IPS-11a (cell line): ENCODE data around the gene OXLD1.

Experiments used
- H3K4me3 ChIP-seq: one replicate; pipeline ENCODE4 v1.5.1; 2013; ENCODE audit warnings: low read depth, low read length, control low read depth

The OXLD1 gene

DNA sequence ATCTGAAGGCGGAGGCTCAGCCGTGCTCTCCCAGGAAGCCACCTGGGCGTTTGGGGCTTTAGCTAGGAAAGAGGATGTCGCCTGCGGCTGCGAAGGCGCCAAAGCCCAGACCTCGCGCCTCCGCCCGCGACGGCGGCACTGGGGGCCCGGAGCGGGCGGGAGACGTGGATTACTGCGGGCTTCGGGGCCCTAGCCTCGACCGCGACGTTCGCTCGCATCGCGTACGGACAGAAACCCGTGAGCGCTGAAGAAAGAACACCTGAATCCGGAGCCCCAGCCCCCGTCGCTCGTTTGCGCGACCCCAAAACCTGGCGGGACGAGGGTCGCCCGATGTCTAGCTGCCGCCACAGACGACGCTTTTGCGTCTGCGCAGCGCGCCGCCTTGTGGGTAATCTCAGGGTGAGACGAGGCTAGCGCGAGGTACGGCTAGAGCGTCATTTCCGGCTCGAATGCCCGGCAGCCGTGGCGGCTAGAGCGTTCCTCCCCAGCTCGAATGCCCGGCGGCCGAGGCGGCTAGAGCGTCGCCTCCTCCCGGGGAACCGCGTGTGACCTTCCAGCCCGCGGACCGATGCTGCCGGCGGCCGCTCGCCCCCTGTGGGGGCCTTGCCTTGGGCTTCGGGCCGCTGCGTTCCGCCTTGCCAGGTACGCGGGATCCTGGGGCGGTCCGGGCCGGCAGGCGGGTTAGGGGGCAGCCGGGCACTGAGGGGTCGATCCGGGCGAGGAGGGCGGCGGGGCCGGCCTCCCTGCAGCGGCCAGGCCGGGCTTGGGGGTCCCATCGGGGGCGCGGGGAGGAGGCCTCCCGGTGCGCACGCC, 36.7 kb upstream of the OXLD1 start, which contains the start of gene MRPL12:
MRPL12 (plus strand) TSS at position 434 of the 813 bp plus-strand sequence; CDS start at position 569, 135 bp downstream.
- H3K4me3 ChIP-seq, result peak within 1 kb of the TSS; percentile 95

DNA sequence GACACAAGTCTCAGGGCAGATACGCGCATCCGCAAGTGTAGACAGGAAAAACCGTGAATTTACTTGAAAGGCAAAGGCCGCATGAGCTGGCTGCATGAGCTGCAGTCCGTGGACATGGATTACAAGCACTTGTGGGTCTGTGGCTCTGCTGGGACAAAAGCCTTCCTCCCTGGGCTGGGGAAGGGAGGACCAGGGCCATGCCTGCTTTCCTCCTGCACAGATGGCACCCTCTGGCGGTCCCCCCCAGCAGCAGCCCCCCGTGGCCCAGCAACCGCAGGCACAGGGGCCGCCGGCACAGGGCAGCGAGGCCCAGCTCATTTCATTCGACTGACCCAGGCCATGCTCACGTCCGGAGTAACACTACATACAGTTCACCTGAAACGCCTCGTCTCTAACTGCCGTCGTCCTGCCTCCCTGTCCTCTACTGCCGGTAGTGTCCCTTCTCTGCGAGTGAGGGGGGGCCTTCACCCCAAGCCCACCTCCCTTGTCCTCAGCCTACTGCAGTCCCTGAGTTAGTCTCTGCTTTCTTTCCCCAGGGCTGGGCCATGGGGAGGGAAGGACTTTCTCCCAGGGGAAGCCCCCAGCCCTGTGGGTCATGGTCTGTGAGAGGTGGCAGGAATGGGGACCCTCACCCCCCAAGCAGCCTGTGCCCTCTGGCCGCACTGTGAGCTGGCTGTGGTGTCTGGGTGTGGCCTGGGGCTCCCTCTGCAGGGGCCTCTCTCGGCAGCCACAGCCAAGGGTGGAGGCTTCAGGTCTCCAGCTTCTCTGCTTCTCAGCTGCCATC, 35.1 kb upstream of the OXLD1 start:
- no peak overlapping the region for H3K4me3 ChIP-seq

DNA sequence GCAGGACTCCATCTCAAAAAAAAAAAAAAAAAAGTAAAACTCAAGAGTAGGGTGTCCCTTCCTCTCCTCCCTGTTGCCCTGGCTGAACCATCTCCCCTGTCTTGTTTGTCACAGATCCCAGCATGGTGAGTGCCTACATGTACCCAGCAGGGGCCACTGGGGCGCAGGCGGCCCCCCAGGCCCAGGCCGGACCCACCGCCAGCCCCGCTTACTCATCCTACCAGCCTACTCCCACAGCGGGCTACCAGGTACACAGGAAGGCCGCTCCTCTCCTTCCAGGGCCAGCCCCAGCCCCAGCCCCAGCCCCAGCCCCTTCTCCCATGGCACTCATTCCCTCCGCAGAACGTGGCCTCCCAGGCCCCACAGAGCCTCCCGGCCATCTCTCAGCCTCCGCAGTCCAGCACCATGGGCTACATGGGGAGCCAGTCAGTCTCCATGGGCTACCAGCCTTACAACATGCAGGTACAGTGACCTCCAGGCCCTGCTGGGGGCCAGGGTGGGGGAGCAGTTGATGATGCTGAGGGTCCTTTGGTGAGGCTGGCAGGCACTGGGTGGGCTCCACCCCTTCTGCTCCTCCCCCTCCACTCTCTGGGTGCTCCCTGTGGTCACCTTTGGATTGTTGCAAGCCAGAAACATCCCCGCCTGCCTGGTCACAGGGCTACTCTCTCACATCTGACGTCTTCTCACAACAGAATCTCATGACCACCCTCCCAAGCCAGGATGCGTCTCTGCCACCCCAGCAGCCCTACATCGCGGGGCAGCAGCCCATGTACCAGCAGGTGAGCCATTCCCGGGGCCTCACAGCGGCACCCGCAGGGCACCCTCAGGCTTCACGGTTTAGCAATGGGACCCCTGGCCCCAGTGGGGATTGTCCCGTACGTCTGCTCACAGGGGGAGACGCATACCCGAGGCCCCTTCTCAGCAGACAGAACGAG, 34.2 kb upstream of the OXLD1 start:
- H3K4me3 ChIP-seq, result no peak overlapping the region

DNA sequence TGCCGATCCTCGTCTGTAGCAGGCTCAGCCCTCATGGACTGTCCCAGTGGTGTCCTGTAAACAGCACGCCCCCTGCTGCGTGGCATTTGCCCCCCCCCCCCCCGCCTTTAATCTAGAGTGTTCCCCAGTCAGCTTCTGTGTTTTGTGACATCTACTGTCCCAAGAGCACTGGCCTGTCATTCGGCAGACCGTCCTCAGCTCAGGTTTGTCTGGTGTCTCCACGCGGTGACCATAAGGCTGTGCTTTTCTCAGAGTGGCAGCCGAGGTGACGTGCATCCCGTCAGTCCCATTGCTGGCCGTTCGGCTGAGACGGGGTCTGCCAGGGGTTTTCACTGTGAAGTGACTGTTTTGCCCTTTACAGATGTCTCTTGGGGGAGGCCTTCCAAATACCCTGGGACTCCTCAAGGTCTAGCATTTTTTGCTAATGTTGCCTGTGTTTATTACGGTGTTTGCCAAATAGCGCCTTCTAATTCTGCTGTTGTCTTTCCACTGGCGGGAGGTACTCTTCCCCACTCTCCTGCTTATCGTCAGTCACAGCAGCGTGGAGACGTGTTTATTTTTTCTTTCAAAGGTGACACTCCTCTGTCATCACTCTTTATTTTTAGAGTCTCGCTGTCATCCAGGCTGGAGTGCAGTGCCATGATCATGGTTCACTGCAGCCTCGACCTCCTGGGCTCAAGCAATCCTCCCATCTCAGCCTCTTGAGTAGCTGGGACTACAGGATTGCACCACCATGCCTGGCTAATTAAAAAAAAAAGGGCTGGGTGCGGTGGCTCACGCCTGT, 31.0 kb upstream of the OXLD1 start:
- H3K4me3 ChIP-seq, result no peak overlapping the region

DNA sequence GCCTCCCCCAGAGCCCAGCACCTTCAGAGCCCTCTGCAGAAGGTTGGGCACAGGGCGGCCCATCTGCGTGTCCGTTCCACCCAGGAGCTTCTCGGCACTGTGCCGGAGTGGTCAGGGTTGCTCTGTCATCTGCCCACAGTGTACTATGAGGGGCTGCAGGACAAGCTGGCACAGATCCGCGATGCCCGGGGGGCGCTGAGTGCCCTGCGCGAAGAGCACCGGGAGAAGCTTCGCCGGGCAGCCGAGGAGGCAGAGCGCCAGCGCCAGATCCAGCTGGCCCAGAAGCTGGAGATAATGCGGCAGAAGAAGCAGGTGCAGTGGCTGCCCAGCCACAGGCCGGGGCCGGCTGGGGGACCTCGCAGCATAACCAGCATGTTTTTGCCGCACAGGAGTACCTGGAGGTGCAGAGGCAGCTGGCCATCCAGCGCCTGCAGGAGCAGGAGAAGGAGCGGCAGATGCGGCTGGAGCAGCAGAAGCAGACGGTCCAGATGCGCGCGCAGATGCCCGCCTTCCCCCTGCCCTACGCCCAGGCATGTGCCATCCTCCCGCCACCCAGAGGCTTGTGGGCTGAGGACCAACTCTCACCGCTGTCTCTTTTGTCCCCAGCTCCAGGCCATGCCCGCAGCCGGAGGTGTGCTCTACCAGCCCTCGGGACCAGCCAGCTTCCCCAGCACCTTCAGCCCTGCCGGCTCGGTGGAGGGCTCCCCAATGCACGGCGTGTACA, 30.0 kb upstream of the OXLD1 start:
- H3K4me3 ChIP-seq, result no peak overlapping the region

DNA sequence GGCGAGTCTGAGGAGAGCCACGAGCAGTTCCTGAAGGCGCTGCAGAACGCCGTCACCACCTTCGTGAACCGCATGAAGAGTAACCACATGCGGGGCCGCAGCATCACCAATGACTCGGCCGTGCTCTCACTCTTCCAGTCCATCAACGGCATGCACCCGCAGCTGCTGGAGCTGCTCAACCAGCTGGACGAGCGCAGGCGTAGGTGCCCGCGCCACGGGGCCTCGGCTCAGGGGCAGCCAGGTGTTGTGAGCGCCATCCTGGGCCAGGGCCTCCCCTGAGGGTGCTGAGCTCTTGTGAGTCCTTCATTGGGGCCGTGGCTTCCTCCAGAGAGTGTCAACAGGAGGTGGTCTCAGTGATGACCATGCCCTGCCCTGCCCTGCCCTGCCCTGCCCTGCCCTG, 29.4 kb upstream of the OXLD1 start:
- no peak overlapping the region for H3K4me3 ChIP-seq

DNA sequence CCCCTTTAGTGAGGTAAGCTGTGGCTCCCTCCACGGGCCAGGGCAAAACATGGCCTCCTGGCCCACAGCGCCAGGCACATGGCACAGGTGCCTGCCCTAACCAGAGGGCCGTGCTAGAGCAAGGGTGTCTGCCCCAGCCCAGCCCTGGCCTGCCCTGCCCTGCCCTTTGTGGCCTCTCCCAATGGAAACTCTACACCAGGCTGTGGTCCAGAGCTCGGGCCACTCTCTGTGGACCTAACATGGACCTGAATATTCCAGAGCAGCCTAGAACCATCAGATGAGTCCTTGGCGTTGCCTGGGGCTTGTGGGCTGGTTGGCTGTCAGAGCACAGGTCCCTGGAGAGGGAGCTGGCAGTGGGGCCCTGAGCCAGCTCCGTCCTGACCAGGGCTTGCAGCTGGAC, 28.8 kb upstream of the OXLD1 start:
- no peak overlapping the region for H3K4me3 ChIP-seq

DNA sequence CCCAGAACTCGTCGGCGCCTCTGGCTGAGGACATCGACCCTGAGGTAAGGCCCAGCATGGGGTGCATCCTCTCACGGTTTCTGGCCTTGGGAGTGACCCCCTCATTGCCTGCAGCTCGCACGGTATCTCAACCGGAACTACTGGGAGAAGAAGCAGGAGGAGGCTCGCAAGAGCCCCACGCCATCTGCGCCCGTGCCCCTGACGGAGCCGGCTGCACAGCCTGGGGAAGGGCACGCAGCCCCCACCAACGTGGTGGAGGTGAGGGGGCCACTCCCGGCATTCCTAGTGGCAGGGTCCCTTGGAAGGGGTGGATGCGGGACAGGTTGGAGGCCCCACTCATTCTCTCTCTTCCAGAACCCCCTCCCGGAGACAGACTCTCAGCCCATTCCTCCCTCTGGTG, 28.4 kb upstream of the OXLD1 start:
- H3K4me3 ChIP-seq, result no peak overlapping the region

DNA sequence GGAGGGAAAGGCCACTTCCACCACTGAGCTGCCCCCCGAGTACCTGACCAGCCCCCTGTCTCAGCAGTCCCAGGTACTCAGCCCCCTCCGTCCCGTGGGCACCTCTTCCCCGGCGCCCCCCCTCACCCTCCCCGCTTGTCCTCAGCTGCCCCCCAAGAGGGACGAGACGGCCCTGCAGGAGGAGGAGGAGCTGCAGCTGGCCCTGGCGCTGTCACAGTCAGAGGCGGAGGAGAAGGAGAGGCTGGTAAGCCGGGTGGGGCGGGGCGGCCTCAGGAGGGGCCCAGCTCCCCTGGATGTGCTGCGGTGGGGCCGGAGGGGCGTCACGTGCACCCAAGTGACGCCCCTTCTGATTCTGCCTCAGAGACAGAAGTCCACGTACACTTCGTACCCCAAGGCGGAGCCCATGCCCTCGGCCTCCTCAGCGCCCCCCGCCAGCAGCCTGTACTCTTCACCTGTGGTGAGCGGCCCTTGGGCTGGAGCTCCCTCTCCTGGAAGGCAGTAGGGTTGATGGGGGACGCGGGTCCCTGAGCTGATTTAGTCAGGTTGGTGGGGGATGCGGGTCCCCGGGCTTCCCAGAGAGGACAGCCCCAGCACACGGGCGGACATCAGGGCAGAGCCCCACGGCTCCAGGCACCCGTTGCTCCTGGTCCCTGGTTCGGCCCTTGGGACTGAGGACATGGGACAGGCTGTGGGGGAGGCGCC, 27.3 kb upstream of the OXLD1 start:
- no peak overlapping the region for H3K4me3 ChIP-seq

DNA sequence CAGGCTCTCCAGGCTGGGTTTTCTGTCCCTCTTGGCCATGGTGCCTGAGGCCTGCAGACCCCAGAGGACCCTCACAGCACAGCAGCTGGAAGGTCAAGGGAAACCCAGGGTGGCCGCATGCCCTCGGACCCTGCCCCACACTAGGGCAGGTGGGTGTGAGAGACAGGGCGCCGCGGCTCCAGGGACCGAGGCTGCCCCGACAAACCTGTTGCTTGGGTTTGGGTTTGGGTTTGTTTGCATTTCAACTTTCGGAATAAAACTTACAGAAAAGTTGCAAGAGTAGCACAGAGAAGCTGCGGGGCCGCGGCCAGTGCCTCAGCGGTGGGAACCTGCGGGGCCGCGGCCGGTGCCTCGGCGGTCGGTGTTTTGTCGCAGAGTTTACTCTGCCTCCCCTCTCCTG, 25.2 kb upstream of the OXLD1 start:
- H3K4me3 ChIP-seq, result no peak overlapping the region

DNA sequence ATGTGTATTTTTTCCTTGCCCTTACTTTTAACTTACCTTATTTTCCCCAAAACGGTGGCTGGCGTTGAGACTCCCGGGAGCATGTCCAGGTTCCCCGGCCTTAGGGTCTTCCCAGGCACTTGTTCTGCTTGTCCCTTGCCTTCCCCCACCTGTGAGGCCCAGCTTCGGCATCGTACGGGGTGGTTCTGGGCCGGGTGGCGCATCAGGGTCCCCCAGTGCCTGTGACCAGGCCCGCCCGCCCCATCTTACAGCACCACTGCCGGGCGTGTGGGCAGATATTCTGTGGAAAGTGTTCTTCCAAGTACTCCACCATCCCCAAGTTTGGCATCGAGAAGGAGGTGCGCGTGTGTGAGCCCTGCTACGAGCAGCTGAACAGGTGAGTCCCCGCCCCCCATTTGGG, 24.8 kb upstream of the OXLD1 start:
- no peak overlapping the region for H3K4me3 ChIP-seq

DNA sequence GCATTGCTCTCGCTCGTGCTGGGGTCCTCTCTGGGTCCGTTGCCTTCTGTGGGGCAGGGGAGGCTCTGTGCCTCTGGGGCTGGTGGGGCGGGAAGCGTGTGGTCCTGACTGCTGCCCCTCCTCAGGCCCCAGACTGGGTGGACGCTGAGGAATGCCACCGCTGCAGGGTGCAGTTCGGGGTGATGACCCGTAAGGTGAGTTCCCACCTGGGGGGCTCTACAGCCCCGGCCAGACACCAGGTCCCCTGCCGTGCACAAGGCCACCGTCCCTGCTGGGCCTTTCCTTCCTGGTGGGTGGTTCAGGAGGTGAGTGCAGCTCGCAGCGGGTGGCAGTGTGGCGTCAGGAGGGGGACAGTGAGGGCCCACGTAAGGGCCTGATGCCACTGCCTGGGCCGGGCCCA, 24.1 kb upstream of the OXLD1 start:
- H3K4me3 ChIP-seq, result no peak overlapping the region

DNA sequence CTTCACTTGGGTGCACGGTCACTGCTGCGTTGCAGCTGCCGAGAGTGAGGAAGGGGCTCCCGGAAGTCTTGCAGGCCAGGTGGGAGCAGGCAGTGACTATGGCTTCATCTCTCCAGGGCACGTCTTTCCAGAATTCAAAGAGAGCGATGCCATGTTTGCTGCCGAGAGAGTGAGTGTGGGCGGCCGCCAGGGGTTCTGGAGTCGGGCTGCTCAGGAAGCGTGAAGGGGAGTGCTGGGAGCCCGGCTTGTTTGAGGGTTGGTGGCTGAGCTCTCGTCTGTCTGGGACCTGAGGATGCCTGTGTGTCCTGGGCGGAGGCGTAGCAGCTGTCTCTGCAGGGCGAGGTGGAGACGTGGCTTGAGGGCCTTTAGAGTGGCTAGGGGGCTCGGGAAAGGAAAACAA, 23.7 kb upstream of the OXLD1 start:
- H3K4me3 ChIP-seq, result no peak overlapping the region

DNA sequence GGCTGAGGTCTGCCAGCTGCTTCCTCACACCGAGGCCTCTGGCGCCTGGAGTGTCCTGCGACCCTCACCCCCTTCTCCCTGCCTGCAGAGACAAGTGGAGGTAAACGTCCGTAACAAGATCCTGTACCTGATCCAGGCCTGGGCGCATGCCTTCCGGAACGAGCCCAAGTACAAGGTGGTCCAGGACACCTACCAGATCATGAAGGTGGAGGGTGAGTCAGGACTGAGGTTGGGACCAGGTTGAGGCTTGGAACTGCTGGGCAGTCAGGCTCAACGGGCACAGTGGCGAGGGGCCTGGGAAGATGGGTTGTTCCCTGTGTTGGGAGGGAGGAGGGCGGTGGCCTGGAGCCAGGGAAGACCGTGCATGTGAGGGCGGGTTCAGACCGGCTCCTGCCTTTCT, 22.2 kb upstream of the OXLD1 start:
- H3K4me3 ChIP-seq, result no peak overlapping the region

DNA sequence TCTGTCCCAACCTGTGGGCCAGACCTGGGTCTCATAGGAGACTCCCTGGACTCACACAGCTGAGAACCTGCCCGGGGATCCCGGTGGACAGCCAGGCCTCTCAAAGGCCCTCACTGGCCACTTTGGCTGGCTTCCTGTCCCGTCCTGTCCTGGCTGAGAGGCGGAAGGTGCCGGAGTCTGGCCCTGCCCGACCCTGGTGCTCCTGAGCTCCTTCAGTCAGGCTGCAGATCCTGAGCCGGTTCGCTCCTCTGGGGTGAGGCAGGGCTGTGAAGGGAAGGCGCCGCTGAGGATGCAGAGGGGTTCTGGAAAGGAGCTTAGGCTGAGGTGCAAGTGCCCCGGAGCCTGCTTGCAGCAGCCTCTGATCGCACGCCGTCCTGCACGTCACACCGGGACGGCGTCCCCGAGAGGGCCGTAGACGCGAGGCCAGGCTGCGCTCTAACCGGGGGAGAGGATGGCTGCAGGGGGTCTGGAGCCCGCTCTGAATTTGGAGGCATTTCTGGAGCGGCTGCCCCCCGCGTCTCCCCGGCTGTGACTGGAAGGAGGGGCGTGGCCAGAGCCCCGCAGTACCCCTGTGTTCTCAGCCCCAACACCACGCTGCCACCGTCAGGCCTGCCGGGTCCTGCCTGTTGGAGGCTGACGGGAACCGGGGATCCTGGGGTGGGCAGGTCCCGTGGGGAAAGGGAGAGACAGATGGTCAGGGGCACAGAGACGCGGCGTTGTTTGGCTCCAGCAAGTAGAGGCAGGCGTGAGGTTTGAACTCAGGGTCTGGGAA, 21.6 kb upstream of the OXLD1 start:
- H3K4me3 ChIP-seq, result no peak overlapping the region

DNA sequence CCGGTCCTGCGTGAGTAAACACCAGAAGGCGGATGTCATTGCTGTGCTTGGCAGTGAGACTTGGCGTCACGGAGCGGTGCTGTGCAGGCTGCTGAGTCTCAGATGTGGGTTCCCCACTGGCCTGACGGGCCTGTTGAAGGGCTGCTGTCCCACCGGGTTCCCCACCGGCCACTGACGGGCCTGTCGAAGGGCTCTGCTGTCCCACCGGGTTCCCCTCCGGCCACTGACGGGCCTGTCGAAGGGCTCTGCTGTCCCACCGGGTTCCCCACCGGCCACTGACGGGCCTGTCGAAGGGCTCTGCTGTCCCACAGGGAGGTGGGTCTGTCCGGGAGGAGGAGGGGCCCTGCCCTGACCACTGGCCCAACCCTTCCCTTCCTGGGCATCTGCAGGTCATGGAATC, 20.2 kb upstream of the OXLD1 start:
- no peak overlapping the region for H3K4me3 ChIP-seq

DNA sequence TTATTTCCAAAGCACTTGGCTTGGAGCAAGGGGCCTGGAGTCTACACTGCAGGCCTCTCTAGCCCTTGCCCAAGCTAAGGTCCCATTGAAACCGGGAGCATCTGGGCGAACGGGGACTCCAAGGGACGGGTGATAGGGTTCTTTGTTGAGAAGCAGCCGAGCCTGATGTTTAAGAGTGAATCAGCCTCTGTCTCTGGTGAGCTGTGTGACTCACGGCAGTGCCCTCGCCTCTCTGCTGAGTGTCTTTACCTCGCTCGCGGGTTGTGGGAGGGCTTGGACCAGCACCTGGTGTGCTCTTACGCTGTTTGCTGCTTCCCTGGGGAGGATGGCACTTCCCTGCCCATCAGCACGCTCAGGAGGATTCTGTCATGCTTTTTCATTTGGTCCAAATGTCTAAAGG, 18.7 kb upstream of the OXLD1 start:
- no peak overlapping the region for H3K4me3 ChIP-seq

DNA sequence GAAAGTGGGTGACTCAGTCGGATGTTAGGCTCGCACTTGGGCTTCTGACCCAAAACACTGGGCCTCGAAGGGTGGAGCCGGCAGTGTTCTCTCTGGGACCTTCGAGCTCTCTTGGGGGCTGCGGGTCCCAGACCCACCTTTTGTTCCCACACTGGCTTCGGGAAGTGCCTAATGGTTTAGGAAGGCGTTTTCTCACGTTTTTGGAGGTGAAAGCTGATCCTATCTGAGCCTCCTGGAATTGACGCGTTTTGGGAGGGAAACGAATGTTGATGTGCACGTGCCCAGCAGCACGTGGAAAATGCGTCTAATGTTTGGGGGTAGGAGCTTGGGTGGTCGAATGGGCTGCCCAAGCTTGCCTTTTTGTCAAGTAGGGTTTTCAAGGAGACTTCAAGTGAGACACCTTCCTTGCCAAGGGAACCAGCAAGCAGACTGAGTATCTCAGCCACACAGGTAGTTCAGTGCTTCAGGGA, 18.1 kb upstream of the OXLD1 start:
- peak overlapping the region; percentile 72 for H3K4me3 ChIP-seq
